ENCODE results near the gene RNF157.
"Not testable (repeated sequence)": the region's sequence is repeated elsewhere in the genome, so short reads cannot be mapped to it uniquely, and the experiment has no call there.

The RNF157 gene

GRCh38 chr17:76233588-76234353, 6.5 kb downstream of the RNF157 start:
- H3K9me3 ChIP-seq (ENCODE audit: control insufficient read depth, insufficient read depth, low read length) = no peaks in the 10 kb centered on the region
- H3K4me1 ChIP-seq (ENCODE audit: control insufficient read depth, low read length) = no peaks in the 10 kb centered on the region
- peaks cover 33% of the 10 kb centered on the region for H3K27me3 ChIP-seq (ENCODE audit: control insufficient read depth, low read length)
- H3K79me2 ChIP-seq (ENCODE audit: control insufficient read depth, low read length) = no peaks in the 10 kb centered on the region
- H3F3A ChIP-seq (ENCODE audit: control insufficient read depth, insufficient read depth) = no peaks in the 10 kb centered on the region
- TF ChIP-seq CTCF (IDR thresholded peaks at IDR 0.05; ENCODE audit: low read depth, low read length, poor library complexity, severe bottlenecking) = no peak
- no peaks in the 10 kb centered on the region for H3K36me3 ChIP-seq (ENCODE audit: control insufficient read depth, low read length)
- H3K27ac ChIP-seq (ENCODE audit: low read depth, low read length) = no peak overlapping the region
- no peak overlapping the region for H3K4me3 ChIP-seq (ENCODE audit: low read length)
- H3K4me2 ChIP-seq (ENCODE audit: low read length) = no peak overlapping the region
- H4K20me1 ChIP-seq (ENCODE audit: control insufficient read depth, insufficient read depth, low read depth, low read length) = no peaks in the 10 kb centered on the region
- H3K9me2 ChIP-seq (replicated peaks; ENCODE audit: control insufficient read depth, low read length) = no peaks in the 10 kb centered on the region

GRCh38 chr17:76232342-76232741, 8.0 kb downstream of the RNF157 start:
- Histone ChIP-seq H3K4me2 (ENCODE audit: low read length) (no peak overlapping the region), H3K4me3 (ENCODE audit: low read length) (no peak overlapping the region), H3K4me1 (ENCODE audit: control insufficient read depth, low read length) (no peaks in the 10 kb centered on the region), H3K27me3 (ENCODE audit: control insufficient read depth, low read length) (peaks cover 25% of the 10 kb centered on the region), H3F3A (ENCODE audit: control insufficient read depth, insufficient read depth) (no peaks in the 10 kb centered on the region), H3K79me2 (ENCODE audit: control insufficient read depth, low read length) (no peaks in the 10 kb centered on the region), H3K36me3 (ENCODE audit: control insufficient read depth, low read length) (no peaks in the 10 kb centered on the region), H3K9me2 (replicated peaks; ENCODE audit: control insufficient read depth, low read length) (no peaks in the 10 kb centered on the region), H3K27ac (ENCODE audit: low read depth, low read length) (no peak overlapping the region), H3K9me3 (ENCODE audit: control insufficient read depth, insufficient read depth, low read length) (no peaks in the 10 kb centered on the region), H4K20me1 (ENCODE audit: control insufficient read depth, insufficient read depth, low read depth, low read length) (no peaks in the 10 kb centered on the region)
- TF ChIP-seq EZH2phosphoT487 (IDR thresholded peaks at IDR 0.05; ENCODE audit: borderline replicate concordance, low read length) (no peak), CTCF (IDR thresholded peaks at IDR 0.05; ENCODE audit: low read depth, low read length, poor library complexity, severe bottlenecking) (no peak)

GRCh38 chr17:76226749-76227148, 13.5 kb downstream of the RNF157 start:
- not testable (repeated sequence) for H3K4me1 ChIP-seq (ENCODE audit: control insufficient read depth, low read length); H3K36me3 ChIP-seq (ENCODE audit: control insufficient read depth, low read length); H3K9me3 ChIP-seq (ENCODE audit: control insufficient read depth, insufficient read depth, low read length); H3K79me2 ChIP-seq (ENCODE audit: control insufficient read depth, low read length); H3K4me3 ChIP-seq (ENCODE audit: low read length); H4K20me1 ChIP-seq (ENCODE audit: control insufficient read depth, insufficient read depth, low read depth, low read length); H3K9me2 ChIP-seq (replicated peaks; ENCODE audit: control insufficient read depth, low read length); H3F3A ChIP-seq (ENCODE audit: control insufficient read depth, insufficient read depth); H3K4me2 ChIP-seq (ENCODE audit: low read length); H3K27ac ChIP-seq (ENCODE audit: low read depth, low read length)
- peaks cover 13% of the 10 kb centered on the region for H3K27me3 ChIP-seq (ENCODE audit: control insufficient read depth, low read length)

DNA sequence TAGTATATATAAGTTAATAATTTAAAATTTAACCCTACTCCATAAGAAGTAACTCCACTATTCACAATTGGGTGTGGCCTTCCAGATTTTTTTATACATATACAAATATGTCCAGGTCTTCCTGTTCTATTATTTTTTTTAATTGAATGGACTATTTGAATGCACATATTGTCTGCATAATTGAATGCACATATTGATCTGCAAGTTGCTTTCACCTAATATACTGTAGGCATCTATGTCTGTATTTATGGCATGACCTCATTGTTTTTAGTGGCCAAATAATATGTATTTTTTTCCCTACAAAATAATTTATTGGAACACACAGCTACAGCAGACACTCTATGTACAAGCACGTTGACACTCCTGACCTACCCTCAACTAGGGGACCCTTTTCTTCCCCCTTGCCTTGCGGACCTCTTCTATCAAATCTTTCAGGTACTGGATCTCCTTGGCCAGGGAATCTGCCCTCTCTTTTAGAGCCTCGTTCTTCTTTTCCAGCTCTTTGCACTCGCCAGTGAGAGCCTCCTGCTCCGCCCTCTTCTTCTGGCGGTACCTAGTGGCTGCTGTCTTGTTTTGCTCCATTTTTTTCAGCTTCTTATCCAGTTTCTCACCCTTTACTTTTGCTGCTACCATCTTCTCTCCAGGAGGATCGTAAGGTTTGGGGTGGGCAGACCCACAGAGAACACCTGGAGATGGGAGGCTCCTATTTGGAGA, 14.8 kb downstream of the RNF157 start:
- H3K36me3 ChIP-seq (ENCODE audit: control insufficient read depth, low read length); H4K20me1 ChIP-seq (ENCODE audit: control insufficient read depth, insufficient read depth, low read depth, low read length); H3F3A ChIP-seq (ENCODE audit: control insufficient read depth, insufficient read depth); H3K4me3 ChIP-seq (ENCODE audit: low read length); H3K4me2 ChIP-seq (ENCODE audit: low read length); H3K79me2 ChIP-seq (ENCODE audit: control insufficient read depth, low read length); H3K4me1 ChIP-seq (ENCODE audit: control insufficient read depth, low read length); H3K9me3 ChIP-seq (ENCODE audit: control insufficient read depth, insufficient read depth, low read length); H3K9me2 ChIP-seq (replicated peaks; ENCODE audit: control insufficient read depth, low read length); H3K27ac ChIP-seq (ENCODE audit: low read depth, low read length): not testable (repeated sequence)
- H3K27me3 ChIP-seq (ENCODE audit: control insufficient read depth, low read length) = peaks cover 13% of the 10 kb centered on the region

Data from DOHH2 (cell line).